Tibial nerve (tissue), 4 donors: ENCODE data around the gene TGDS.

Source experiments
- EP300 ChIP-seq, 2 donors: sonication (generic); formaldehyde crosslinking; IDR thresholded peaks; one replicate each; pipeline ENCODE4 v1.6.1; 2017; ENCODE audit warnings: antibody characterized with exemption in 2 of 2, mild to moderate bottlenecking in 1 of 2
- TF ChIP-seq, protein P1 (sequence below), 5 experiments: fragments of 200-600 bp in 3 of 5; fragments of 450-650 bp in 2 of 5; sonication (generic) in 3 of 5; IDR thresholded peaks; one replicate each; pipeline ENCODE4 v1.5.1; 2016 to 2019; ENCODE audit warnings: antibody characterized with exemption in 5 of 5, mild to moderate bottlenecking in 3 of 5, moderate library complexity in 2 of 5

DNA sequence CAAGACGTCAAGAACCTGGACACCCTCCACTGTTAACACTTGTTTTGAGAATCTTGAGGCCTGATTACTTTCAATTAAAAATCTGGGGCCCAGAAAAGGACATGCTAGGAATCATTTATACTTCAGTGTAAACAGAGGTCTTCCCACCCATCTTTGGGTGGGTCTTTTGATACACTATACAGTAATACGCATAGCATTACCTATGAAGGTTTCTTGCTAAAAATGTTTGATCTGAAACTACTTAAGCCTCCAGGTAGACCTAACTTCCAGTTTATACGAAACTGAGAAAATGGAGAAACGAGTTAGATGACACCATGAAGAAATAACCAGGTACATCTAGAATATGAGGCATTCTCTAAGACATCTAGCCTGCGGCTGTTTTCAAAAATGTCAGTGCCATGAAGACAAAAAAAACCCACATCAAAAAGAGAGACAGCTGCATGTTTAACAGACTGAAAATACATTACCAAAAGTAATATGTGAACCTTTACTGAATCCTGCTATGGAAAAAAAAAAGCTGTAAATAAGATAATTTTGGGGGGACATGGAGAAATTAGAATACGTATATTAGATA is 36.6 kb downstream of the TGDS start:
- TF ChIP-seq EP300 (IDR thresholded peaks at IDR 0.05): no peak
- TF ChIP-seq, protein P1, sequence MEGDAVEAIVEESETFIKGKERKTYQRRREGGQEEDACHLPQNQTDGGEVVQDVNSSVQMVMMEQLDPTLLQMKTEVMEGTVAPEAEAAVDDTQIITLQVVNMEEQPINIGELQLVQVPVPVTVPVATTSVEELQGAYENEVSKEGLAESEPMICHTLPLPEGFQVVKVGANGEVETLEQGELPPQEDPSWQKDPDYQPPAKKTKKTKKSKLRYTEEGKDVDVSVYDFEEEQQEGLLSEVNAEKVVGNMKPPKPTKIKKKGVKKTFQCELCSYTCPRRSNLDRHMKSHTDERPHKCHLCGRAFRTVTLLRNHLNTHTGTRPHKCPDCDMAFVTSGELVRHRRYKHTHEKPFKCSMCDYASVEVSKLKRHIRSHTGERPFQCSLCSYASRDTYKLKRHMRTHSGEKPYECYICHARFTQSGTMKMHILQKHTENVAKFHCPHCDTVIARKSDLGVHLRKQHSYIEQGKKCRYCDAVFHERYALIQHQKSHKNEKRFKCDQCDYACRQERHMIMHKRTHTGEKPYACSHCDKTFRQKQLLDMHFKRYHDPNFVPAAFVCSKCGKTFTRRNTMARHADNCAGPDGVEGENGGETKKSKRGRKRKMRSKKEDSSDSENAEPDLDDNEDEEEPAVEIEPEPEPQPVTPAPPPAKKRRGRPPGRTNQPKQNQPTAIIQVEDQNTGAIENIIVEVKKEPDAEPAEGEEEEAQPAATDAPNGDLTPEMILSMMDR (IDR thresholded peaks at IDR 0.05): no peak
